Endothelial cell of umbilical vein (primary cell): Measurements from ENCODE around the gene ACTR3.

Experiments
- CTCF ChIP-seq, 2 donors: IDR thresholded peaks; 1 replicate in 1 of 2; 2 replicates in 1 of 2; pipeline ENCODE4 v1.5.1; 2011; ENCODE audit warnings: low read length in 2 of 2, mild to moderate bottlenecking in 2 of 2, moderate library complexity in 2 of 2, control low read depth in 1 of 2, inconsistent platforms in 1 of 2, low read depth in 1 of 2; ENCODE audit not compliant: insufficient read depth in 1 of 2; ENCODE audit errors: extremely low read depth in 1 of 2
- EZH2 ChIP-seq: IDR thresholded peaks from 2 replicates; pipeline ENCODE4 v1.6.1; 2012; ENCODE audit warnings: borderline replicate concordance, low read depth, mild to moderate bottlenecking, moderate library complexity, low read length, inconsistent platforms; ENCODE audit not compliant: severe bottlenecking
- FOS ChIP-seq: IDR thresholded peaks from 2 replicates; pipeline ENCODE4 v1.6.1; 2011; ENCODE audit warnings: mild to moderate bottlenecking, low read length, moderate library complexity, borderline replicate concordance; ENCODE audit not compliant: insufficient read depth
- JUN ChIP-seq: IDR thresholded peaks from 2 replicates; pipeline ENCODE4 v1.6.1; 2011; ENCODE audit warnings: borderline replicate concordance, low read depth; ENCODE audit not compliant: insufficient read length, insufficient read depth
- POLR2A ChIP-seq: IDR thresholded peaks from 2 replicates; pipeline ENCODE4 v1.6.1; 2012; ENCODE audit warnings: low read depth, mild to moderate bottlenecking, control low read depth, low read length
- TF ChIP-seq, protein P1 (sequence below): IDR thresholded peaks from 2 replicates; pipeline ENCODE4 v1.6.1; 2011; ENCODE audit not compliant: insufficient read depth, insufficient read length

- no peak for TF ChIP-seq CTCF (IDR thresholded peaks at IDR 0.05; ENCODE audit: extremely low read depth in 1 of 2, insufficient read depth in 1 of 2, low read depth in 1 of 2, low read length in 2 of 2)
- no peak for TF ChIP-seq JUN
- TF ChIP-seq POLR2A, result no peak
- TF ChIP-seq FOS, result no peak
- no peak for TF ChIP-seq EZH2
- TF ChIP-seq, protein P1, sequence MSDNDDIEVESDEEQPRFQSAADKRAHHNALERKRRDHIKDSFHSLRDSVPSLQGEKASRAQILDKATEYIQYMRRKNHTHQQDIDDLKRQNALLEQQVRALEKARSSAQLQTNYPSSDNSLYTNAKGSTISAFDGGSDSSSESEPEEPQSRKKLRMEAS, result no peak
Measured at GRCh38 chr2:113965228-113965627, 75.3 kb downstream of the ACTR3 start.
